HG03520 (cell line): ENCODE results near the gene ZFAND3.

ENCODE experiments used
- ATAC-seq: cut with Tn5 transposase; IDR thresholded peaks from one replicate; pipeline ENCODE4 v1.9.1; 2021; ENCODE audit warnings: mild to moderate bottlenecking, moderate library complexity; ENCODE audit not compliant: unreplicated experiment

ZFAND3 gene

GRCh38 chr6:37965964-37966676 lies 146.6 kb downstream of the ZFAND3 start:
- ATAC-seq: no peak

DNA sequence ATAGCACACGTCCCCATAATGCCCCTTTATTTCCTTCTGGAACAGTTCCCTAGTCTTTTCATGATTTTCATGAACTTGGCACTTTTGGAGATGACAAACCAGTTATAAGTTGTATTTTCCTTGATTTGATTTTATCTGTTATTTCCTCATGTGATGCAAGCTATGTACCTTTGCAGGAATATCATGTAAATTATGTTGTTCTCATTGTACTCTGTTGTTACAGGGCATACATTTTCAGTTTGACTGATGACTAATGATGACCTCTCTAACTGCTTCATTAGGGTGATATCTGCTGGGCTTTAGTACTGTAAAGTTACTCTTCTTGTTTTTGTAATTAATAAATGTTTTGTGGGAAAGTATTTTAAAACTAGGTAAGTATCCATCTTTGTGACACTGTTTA lies 147.3 kb downstream of the ZFAND3 start:
- ATAC-seq: no peak

DNA sequence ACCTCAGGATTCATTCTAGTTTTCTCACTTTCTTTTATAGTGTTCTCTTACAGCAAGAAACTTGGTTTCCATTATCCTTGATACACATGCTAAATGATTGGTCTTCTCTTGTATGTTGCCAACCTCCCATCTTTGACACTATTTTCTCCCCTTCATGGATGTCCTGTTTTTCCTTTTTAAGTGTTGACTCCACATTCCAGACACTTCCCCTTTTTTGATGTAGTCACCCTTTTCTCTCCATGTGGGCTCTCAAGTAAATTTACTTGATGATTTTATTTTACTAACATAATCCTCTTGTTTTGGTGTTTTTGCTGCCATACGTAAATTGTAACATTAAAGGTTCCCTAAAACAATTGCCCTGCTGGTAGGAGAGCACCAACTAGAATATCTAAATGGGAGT lies 148.1 kb downstream of the ZFAND3 start:
- ATAC-seq: no peak

DNA sequence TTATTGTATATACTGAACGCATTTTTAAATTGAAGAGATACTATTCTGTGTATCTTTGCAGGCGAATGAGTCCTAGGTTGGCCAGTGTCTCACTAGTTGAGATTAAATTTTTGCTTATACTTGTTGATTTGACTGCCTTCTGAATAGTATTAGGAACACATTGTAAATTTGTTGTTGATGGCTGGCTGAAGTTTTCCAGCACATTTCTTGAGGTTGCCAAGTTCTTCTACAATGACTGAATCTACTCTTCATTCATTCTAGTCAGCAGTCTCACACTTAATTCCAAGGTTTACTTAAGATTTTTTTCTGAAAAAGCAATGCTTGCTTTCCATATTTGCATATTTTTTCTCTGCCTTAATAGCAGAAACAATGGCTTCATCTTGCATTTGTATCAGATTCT lies 151.7 kb downstream of the ZFAND3 start:
- no peak for ATAC-seq

- ATAC-seq: no peak
These were observed 152.3 kb downstream of the ZFAND3 start for GRCh38 chr6:37971711-37972390.

GRCh38 chr6:37972994-37973757 lies 153.6 kb downstream of the ZFAND3 start:
- no peak for ATAC-seq

- ATAC-seq: no peak
These were observed 154.9 kb downstream of the ZFAND3 start for GRCh38 chr6:37974381-37974780.

GRCh38 chr6:37974943-37975342 lies 155.4 kb downstream of the ZFAND3 start:
- no peak for ATAC-seq

DNA sequence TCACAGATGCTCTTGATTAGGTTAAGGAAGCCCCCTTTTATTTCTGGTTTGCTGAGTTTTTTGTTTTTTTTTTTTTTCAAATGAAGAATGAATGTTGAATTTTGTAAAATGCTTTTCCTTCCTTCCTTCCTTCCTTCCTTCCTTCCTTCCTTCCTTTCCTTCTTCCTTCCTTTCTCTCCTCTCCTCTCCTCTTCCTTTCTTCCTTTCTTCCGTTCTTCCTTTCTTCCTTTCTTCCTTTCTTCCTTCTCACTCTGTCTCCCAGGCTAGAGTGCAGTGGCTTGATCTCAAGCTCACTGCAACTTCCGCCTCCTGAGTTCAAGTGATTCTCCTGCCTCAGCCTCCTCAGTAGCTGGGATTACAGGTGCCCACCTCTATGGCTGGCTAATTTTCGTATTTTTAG lies 158.2 kb downstream of the ZFAND3 start:
- ATAC-seq: no peak

DNA sequence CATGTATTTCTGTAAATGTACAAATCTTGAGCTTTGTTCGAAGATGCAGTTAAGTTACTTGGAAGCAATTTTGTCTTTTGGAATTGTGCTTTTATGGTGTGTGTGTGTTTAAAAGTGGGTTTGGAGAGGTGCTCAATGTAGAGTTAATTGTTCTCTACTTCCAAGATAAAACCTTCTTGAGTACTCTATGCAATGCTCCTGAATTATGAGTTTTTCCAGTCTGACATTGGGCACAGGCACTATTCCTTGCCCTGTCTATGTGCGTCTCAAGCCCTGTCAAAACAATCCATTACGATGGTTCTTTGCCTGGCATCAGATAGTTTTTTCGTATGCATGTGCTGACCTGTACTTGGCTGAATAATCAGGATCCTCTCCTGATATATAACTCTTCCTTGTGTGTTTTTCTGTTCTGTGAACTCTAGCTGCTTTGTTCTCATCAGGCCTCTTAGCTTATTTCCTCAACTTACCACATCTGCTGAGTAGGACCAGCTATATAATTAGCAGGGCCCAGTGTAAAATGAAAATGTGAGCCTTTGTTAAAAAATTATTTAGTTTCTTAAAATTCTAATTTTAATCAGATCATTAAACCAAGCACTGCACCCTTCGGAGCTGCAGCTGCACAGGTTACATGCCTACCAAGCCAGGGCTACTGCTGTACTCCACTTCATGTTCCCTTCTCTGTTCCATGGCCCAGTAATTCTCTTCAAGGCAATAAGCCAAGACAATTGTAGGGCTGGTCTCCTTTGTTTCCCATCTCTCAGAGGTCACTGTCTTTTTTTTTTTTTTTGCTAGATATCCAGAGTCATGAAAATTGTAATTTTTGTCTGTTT lies 160.1 kb downstream of the ZFAND3 start:
- no peak for ATAC-seq

DNA sequence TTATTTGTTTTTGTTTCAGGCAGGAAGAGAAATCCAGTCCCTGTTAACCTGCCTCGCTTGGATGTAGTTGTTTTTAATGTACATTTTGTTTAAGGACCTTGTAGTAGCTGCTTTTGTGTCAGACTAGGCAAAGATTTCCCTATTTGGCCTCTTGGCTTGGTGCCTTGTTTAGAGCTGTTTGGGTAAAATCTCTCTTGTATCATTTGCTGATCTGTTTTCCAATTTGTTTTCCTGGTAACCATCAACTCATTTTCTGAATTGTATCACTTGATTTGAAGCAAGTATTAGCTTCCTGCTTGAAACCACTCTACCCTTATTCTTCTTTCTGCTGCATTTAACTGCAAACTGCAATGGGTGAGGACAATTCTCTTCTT lies 160.7 kb downstream of the ZFAND3 start:
- ATAC-seq: no peak

DNA sequence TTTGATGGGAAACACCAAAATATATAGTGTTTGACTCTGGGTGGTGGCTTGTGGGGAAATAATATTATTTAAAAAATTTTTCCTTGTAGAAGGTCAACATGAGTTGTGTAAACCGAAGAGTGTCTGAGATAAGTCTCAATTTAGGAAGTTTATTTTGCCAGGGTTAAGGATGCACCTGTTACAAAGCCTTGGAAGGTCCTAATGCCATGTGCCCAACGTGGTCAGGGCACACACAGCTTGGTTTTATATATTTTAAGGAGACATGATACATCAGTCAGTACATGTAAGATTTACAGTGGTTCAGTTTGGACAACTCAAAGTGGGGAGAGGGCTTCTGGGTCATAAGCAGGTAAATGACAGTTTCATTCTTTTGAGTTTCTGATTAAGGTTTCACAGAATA lies 162.1 kb downstream of the ZFAND3 start:
- ATAC-seq: no peak

- ATAC-seq: no peak
These were observed 162.8 kb downstream of the ZFAND3 start for GRCh38 chr6:37982317-37982716.

- ATAC-seq: no peak
These were observed 164.4 kb downstream of the ZFAND3 start for GRCh38 chr6:37983720-37984501.

DNA sequence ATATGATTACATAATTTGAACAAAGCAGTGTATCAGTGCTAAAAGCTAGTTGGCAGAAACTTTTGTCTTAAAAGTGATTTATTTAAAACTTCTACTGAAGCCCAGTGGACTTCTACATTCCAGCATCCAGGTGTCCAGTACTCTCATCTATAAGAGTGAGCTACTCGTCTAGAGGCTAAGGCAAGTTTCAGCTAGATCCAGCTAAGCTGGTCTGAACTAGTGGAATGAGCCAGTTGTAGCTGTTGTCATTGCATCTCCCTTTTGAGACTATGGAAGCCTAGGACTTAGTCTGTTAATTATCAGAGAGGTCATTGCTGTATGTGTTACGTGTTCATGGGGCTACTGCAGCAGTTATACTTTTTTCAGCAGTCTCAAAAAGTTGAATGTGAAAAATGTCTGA lies 165.1 kb downstream of the ZFAND3 start:
- ATAC-seq: no peak

DNA sequence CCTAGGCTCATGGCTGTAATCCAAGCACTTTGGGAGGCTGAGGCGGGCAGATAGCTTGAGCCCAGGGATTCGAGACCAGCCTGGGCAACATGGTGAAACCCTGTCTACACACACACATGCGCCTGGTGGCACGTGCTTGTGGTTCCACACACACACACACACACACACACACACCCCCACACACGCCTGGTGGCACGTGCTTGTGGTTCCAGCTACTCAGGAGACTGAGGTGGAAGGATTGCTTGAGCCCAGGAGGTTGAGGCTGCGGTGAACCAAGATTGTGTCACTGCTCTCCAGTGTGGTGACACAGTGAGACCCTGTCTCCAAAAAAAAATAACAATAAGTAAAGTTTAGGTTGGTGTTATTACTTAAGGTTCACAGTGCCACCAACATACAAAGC lies 165.8 kb downstream of the ZFAND3 start:
- ATAC-seq: no peak

- no peak for ATAC-seq
These were observed 167.5 kb downstream of the ZFAND3 start for GRCh38 chr6:37987018-37987417.

DNA sequence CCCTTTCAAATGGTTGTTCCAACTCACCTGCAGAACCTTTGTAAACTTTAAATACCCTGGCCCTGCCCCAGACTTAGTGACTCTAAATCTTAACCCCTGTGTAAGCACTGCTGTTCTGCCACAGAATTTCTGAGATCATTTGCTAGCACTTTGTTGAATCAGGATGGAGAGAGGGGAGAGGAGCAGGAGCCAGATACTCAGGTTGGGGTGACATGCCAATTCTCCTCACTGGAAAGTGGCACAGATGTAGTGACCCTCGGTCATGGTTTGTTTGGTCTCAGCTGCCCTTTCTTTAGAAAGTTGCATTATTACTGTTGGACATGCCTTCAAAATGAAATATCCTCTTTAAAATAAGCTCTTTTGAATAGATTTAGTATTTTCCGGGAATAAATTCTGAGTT lies 168.0 kb downstream of the ZFAND3 start:
- no peak for ATAC-seq

- ATAC-seq: no peak
These were observed 168.6 kb downstream of the ZFAND3 start for GRCh38 chr6:37988127-37988526.

- ATAC-seq: no peak
These were observed 169.2 kb downstream of the ZFAND3 start for GRCh38 chr6:37988696-37989095.
